Trophoblast cell (in vitro differentiated cells and primary cell): ENCODE results near the gene ALKBH4.

Experiments
- DNase-seq, 2 donors: peaks; one replicate each; pipeline ENCODE4 v3.0.0-alpha.2; 2016
- H2AFZ ChIP-seq: 2 replicates; pipeline ENCODE4 v1.6.1; 2013; ENCODE audit warnings: low read length, moderate library complexity, mild to moderate bottlenecking; ENCODE audit not compliant: insufficient read depth, poor library complexity
- H2AK5ac ChIP-seq: 2 replicates; pipeline ENCODE4 v1.6.1; 2013; ENCODE audit warnings: mild to moderate bottlenecking, low read length
- H2BK120ac ChIP-seq: 2 replicates; pipeline ENCODE4 v1.6.1; 2013; ENCODE audit warnings: low read length, mild to moderate bottlenecking, moderate library complexity; ENCODE audit not compliant: insufficient read depth, poor library complexity
- H2BK12ac ChIP-seq: 2 replicates; pipeline ENCODE4 v1.6.1; 2013; ENCODE audit warnings: mild to moderate bottlenecking, low read length, moderate library complexity
- H2BK5ac ChIP-seq: 2 replicates; pipeline ENCODE4 v1.6.1; 2013; ENCODE audit warnings: low read length, low read depth, moderate library complexity, mild to moderate bottlenecking; ENCODE audit not compliant: poor library complexity
- H3K14ac ChIP-seq: 2 replicates; pipeline ENCODE4 v1.6.1; 2013; ENCODE audit warnings: mild to moderate bottlenecking, low read length
- H3K18ac ChIP-seq: 2 replicates; pipeline ENCODE4 v1.6.1; 2013; ENCODE audit warnings: mild to moderate bottlenecking, low read length
- H3K23ac ChIP-seq: 2 replicates; pipeline ENCODE4 v1.6.1; 2013; ENCODE audit warnings: low read length
- H3K27ac ChIP-seq: 2 replicates; pipeline ENCODE4 v1.5.1; 2013; ENCODE audit warnings: low read depth, mild to moderate bottlenecking, inconsistent platforms, low read length, moderate library complexity
- H3K27me3 ChIP-seq: 2 replicates; pipeline ENCODE4 v1.6.1; 2013; ENCODE audit warnings: inconsistent platforms, mild to moderate bottlenecking, low read length, moderate library complexity; ENCODE audit not compliant: insufficient read depth
- H3K36me3 ChIP-seq, 2 experiments: 1 replicate in 1 of 2; 2 replicates in 1 of 2; pipeline ENCODE4 v1.6.1; 2013; ENCODE audit warnings: low read length in 2 of 2, mild to moderate bottlenecking in 2 of 2, moderate library complexity in 1 of 2; ENCODE audit not compliant: insufficient read depth in 2 of 2, control insufficient read depth in 1 of 2
- H3K4ac ChIP-seq: 2 replicates; pipeline ENCODE4 v1.6.1; 2013; ENCODE audit warnings: low read depth, mild to moderate bottlenecking, low read length, moderate library complexity
- H3K4me1 ChIP-seq, 2 experiments: 1 replicate in 1 of 2; 2 replicates in 1 of 2; pipeline ENCODE4 v1.6.1; 2013; ENCODE audit warnings: low read length in 2 of 2, mild to moderate bottlenecking in 2 of 2, moderate library complexity in 1 of 2; ENCODE audit not compliant: insufficient read depth in 2 of 2, control insufficient read depth in 1 of 2
- H3K4me2 ChIP-seq: 2 replicates; pipeline ENCODE4 v1.6.1; 2013; ENCODE audit warnings: inconsistent platforms, mild to moderate bottlenecking, low read length, moderate library complexity
- H3K4me3 ChIP-seq: 2 replicates; pipeline ENCODE4 v1.5.1; 2013; ENCODE audit warnings: mild to moderate bottlenecking, low read depth, low read length, inconsistent platforms
- H3K79me1 ChIP-seq: one replicate; pipeline ENCODE4 v1.6.1; 2013; ENCODE audit warnings: low read length
- H3K79me2 ChIP-seq: 2 replicates; pipeline ENCODE4 v1.6.1; 2013; ENCODE audit warnings: low read length, mild to moderate bottlenecking; ENCODE audit not compliant: control insufficient read depth, insufficient read depth, poor library complexity
- H3K9ac ChIP-seq: 2 replicates; pipeline ENCODE4 v1.6.1; 2013; ENCODE audit warnings: mild to moderate bottlenecking, low read length
- H3K9me3 ChIP-seq: 2 replicates; pipeline ENCODE4 v1.6.1; 2013; ENCODE audit warnings: low read depth, mild to moderate bottlenecking, control low read depth, inconsistent platforms, low read length; ENCODE audit not compliant: insufficient read depth
- H4K12ac ChIP-seq: 2 replicates; pipeline ENCODE4 v1.6.1; 2013; ENCODE audit warnings: low read depth, mild to moderate bottlenecking, low read length, moderate library complexity
- H4K8ac ChIP-seq: 2 replicates; pipeline ENCODE4 v1.6.1; 2013; ENCODE audit warnings: low read depth, mild to moderate bottlenecking, low read length, moderate library complexity
- H4K91ac ChIP-seq: one replicate; pipeline ENCODE4 v1.6.1; 2013; ENCODE audit warnings: low read depth, mild to moderate bottlenecking, low read length, moderate library complexity
- WGBS: extraction: QIAGEN DNeasy Blood & Tissue Kit; methylation state at CpG from one replicate; pipeline ENCODE4 v1.1.7; 2013; ENCODE audit warnings: missing lambda C conversion rate; ENCODE audit not compliant: insufficient read length, insufficient coverage; ENCODE audit errors: extremely low coverage; 5-methylcytosine and 5-hydroxymethylcytosine counted together

Gene ALKBH4

GRCh38 chr7:102446387-102447156, 18.1 kb downstream of the ALKBH4 start:
- WGBS = no CpG with 5 or more reads among the region's 41 CpGs
- no peak for DNase-seq
- no peak overlapping the region for H4K8ac ChIP-seq
- no peak overlapping the region for H3K9ac ChIP-seq
- no peak overlapping the region for H3K4me3 ChIP-seq
- H3K36me3 ChIP-seq = peaks cover 29 to 31% of the 10 kb centered on the region in 2 experiments
- H3K79me1 ChIP-seq = no peaks in the 10 kb centered on the region
- no peaks in the 10 kb centered on the region for H3K27me3 ChIP-seq
- no peak overlapping the region for H4K91ac ChIP-seq
- H2BK5ac ChIP-seq = no peak overlapping the region
- no peak overlapping the region for H2AK5ac ChIP-seq
- no peak overlapping the region for H4K12ac ChIP-seq
- H3K4me2 ChIP-seq = no peak overlapping the region
- H3K18ac ChIP-seq = no peak overlapping the region
- peaks cover under 1 to 3% of the 10 kb centered on the region in 2 experiments for H3K4me1 ChIP-seq
- no peaks in the 10 kb centered on the region for H3K79me2 ChIP-seq
- H3K4ac ChIP-seq = no peak overlapping the region
- H3K9me3 ChIP-seq = no peaks in the 10 kb centered on the region
- H2BK120ac ChIP-seq = no peak overlapping the region
- H3K27ac ChIP-seq = no peak overlapping the region
- no peak overlapping the region for H2BK12ac ChIP-seq
- H2AFZ ChIP-seq = no peak overlapping the region
- H3K14ac ChIP-seq = no peak overlapping the region
- H3K23ac ChIP-seq = no peak overlapping the region

GRCh38 chr7:102445674-102446071, 19.0 kb downstream of the ALKBH4 start:
- Histone ChIP-seq H3K79me1 (no peaks in the 10 kb centered on the region), H2BK12ac (no peak overlapping the region), H2AK5ac (no peak overlapping the region), H2BK5ac (no peak overlapping the region), H3K9me3 (no peaks in the 10 kb centered on the region), H2AFZ (no peak overlapping the region), H4K8ac (no peak overlapping the region), H3K27ac (no peak overlapping the region), H3K14ac (no peak overlapping the region), H3K18ac (no peak overlapping the region), H3K36me3 (peaks cover 29 to 34% of the 10 kb centered on the region in 2 experiments), H4K12ac (no peak overlapping the region), H3K4me2 (no peak overlapping the region), H3K4me3 (no peak overlapping the region), H3K27me3 (no peaks in the 10 kb centered on the region), H3K4me1 (peaks cover 0 to under 1% of the 10 kb centered on the region in 2 experiments), H2BK120ac (no peak overlapping the region), H3K4ac (no peak overlapping the region), H3K79me2 (no peaks in the 10 kb centered on the region), H3K9ac (no peak overlapping the region), H3K23ac (no peak overlapping the region), H4K91ac (no peak overlapping the region)
- DNase-seq = no peak
- no CpG with 5 or more reads among the region's 2 CpGs for WGBS

DNA sequence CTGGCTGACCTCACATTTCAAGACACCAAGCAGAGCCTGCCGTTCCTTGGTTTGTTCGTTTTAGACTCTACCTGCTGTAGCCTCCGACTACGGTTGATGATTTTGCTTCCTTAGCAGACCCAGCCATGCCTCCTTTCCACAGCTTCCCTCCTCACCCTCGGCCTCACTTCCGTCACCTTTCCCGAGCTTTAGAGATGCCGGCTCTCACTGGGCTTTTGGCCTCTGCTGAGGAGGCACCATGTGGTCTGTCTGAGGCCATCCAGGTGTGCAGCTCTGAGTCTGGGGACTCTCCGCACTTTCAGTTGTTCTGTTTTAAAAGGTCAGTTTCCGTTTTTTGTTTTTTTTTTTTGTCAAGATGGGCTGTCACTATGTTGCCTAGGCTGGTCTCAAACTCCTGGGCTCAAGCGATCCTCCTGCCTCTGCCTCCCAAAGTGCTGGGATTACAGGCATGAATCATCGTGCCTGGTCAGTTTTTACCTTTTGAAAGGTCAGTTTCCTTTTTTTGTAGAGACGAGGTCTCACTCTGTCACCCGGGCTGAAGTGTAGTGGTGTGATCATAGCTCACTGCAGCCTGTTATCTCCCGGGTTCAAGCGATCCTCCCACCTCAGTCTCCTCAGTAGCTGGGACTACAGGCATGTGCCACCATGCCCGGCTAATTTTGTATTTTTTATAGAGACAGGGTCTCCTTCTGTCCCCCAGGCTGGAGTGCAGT, 19.5 kb downstream of the ALKBH4 start:
- no peak overlapping the region for H2AK5ac ChIP-seq
- peaks cover 29 to 34% of the 10 kb centered on the region in 2 experiments for H3K36me3 ChIP-seq
- H3K9me3 ChIP-seq = no peaks in the 10 kb centered on the region
- no peak overlapping the region for H4K91ac ChIP-seq
- H3K79me2 ChIP-seq = no peaks in the 10 kb centered on the region
- H4K8ac ChIP-seq = no peak overlapping the region
- no peak overlapping the region for H2BK12ac ChIP-seq
- H2BK120ac ChIP-seq = no peak overlapping the region
- no peak overlapping the region for H3K18ac ChIP-seq
- peaks cover 4 to 5% of the 10 kb centered on the region in 2 experiments for H3K4me1 ChIP-seq
- no peaks in the 10 kb centered on the region for H3K79me1 ChIP-seq
- H3K14ac ChIP-seq = no peak overlapping the region
- no peak overlapping the region for H3K4me3 ChIP-seq
- H3K27ac ChIP-seq = no peak overlapping the region
- H3K4me2 ChIP-seq = no peak overlapping the region
- H3K4ac ChIP-seq = no peak overlapping the region
- no peak overlapping the region for H3K9ac ChIP-seq
- no peaks in the 10 kb centered on the region for H3K27me3 ChIP-seq
- H3K23ac ChIP-seq = no peak overlapping the region
- no peak overlapping the region for H4K12ac ChIP-seq
- no peak overlapping the region for H2BK5ac ChIP-seq
- H2AFZ ChIP-seq = no peak overlapping the region
- WGBS = no CpG with 5 or more reads among the region's 17 CpGs
- DNase-seq = no peak

DNA sequence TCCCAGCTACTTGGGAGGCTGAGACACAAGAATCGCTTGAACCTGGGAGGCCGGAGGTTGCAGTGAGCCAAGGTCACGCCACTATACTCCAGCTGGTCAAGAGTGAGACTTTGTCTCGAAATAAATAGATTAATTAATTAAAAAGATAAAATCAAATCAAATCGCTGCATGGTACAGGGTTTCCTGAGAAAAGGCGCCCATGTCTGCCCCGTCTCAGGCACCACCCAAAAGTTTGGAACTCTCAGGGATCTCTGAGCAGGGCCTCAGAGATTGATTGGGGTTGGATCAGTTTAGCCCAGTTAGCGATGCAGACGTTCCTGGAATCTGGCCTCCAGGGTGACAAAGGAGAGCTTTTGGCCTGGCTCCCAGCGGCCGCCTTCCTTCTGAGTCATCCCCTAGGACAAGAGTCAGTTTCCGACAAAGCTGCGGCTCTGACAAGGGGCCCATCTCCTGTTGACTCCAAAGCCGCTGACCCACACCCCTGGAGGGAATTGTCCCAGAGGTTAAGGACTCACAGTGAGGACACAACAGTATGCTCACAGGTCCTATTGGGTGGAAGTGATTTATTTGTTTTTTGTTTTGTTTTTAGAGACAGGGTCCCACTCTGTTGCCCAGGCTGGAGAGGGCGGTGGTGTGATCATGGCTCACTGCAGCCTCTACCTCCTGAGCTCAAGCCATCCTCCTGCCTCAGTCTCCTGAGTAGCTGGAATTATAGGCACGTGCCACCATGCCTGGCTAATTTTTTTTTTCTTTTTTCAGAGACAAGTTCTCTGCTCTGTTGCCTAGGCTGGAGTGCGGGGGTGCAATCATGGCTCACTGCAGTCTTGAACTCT, 24.5 kb downstream of the ALKBH4 start:
- no peak overlapping the region for H4K12ac ChIP-seq
- no peak overlapping the region for H2AFZ ChIP-seq
- WGBS = no CpG with 5 or more reads among the region's 17 CpGs

More for the DNA sequence above, 24.5 kb downstream of the ALKBH4 start:
- peaks cover 3% of the 10 kb centered on the region for H3K9me3 ChIP-seq
- H2BK5ac ChIP-seq = no peak overlapping the region
- H3K4ac ChIP-seq = no peak overlapping the region
- no peak overlapping the region for H2AK5ac ChIP-seq
- H3K9ac ChIP-seq = no peak overlapping the region
- H3K23ac ChIP-seq = no peak overlapping the region
- H3K4me3 ChIP-seq = no peak overlapping the region
- no peak overlapping the region for H4K91ac ChIP-seq
- H3K36me3 ChIP-seq = peaks cover 22% of the 10 kb centered on the region in 2 experiments
- peaks cover 4 to 8% of the 10 kb centered on the region in 2 experiments for H3K4me1 ChIP-seq
- DNase-seq = peak; percentile 68 to 69
- no peaks in the 10 kb centered on the region for H3K79me2 ChIP-seq
- peak overlapping the region; percentile 2 for H3K27ac ChIP-seq
- peak overlapping the region; percentile 39 for H3K18ac ChIP-seq
- H3K27me3 ChIP-seq = no peaks in the 10 kb centered on the region
- H4K8ac ChIP-seq = no peak overlapping the region
- no peak overlapping the region for H3K14ac ChIP-seq
- peak overlapping the region; percentile 18 for H2BK120ac ChIP-seq
- no peak overlapping the region for H2BK12ac ChIP-seq
- no peak overlapping the region for H3K4me2 ChIP-seq
- no peaks in the 10 kb centered on the region for H3K79me1 ChIP-seq
